ENCODE results near the gene ZNF652.

DNA sequence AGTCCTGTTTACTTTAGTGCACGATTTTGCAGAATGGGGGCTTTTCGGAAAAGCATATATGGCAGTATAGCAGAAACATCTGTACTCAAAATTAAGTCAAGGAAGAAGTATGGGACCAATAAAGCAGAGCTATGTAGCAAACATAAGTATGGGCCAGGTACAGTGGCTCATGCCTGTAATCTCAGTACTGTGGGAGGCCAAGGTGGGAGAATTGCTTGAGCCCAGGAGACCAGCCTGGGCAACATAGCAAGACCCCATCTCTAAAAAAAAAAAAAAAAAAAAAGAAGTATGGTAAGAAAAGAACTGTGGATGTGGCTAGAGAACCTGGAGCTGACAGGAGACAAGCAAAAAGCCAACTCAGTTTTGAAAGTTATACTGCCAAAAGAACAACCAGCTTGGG, 36.1 kb downstream of the ZNF652 start:
- TF ChIP-seq, protein P1, sequence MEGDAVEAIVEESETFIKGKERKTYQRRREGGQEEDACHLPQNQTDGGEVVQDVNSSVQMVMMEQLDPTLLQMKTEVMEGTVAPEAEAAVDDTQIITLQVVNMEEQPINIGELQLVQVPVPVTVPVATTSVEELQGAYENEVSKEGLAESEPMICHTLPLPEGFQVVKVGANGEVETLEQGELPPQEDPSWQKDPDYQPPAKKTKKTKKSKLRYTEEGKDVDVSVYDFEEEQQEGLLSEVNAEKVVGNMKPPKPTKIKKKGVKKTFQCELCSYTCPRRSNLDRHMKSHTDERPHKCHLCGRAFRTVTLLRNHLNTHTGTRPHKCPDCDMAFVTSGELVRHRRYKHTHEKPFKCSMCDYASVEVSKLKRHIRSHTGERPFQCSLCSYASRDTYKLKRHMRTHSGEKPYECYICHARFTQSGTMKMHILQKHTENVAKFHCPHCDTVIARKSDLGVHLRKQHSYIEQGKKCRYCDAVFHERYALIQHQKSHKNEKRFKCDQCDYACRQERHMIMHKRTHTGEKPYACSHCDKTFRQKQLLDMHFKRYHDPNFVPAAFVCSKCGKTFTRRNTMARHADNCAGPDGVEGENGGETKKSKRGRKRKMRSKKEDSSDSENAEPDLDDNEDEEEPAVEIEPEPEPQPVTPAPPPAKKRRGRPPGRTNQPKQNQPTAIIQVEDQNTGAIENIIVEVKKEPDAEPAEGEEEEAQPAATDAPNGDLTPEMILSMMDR (IDR thresholded peaks at IDR 0.05), result no peak
- no peak for TF ChIP-seq POLR2A (IDR thresholded peaks at IDR 0.05)
